ENCODE measurements around the gene TGM3.
A peak's percentile ranks its signal among the peaks of the same experiment; 100 is the strongest.
"Not testable (repeated sequence)": the region's sequence is repeated elsewhere in the genome, so short reads cannot be mapped to it uniquely, and the experiment has no call there.

TGM3 gene

GRCh38 chr20:2295886-2296515, at the start of gene TGM3:
TGM3 (plus strand) TSS chr20:2296001; CDS start chr20:2296064, 63 bp downstream.
- DNase-seq: no peak

GRCh38 chr20:2246069-2246491, 49.7 kb upstream of the TGM3 start:
- DNase-seq: no peak

- DNase-seq: no peak
Observed at GRCh38 chr20:2248837-2249236, 47.0 kb upstream of the TGM3 start.

- DNase-seq: no peak
Observed at GRCh38 chr20:2249935-2250334, 45.9 kb upstream of the TGM3 start.

GRCh38 chr20:2252419-2252997, 43.3 kb upstream of the TGM3 start:
- DNase-seq: peak in 1 of 2 donors; percentile 16

- DNase-seq: no peak
Observed at GRCh38 chr20:2253256-2253655, 42.5 kb upstream of the TGM3 start.

- DNase-seq: no peak
Observed at GRCh38 chr20:2254333-2254732, 41.5 kb upstream of the TGM3 start.

- no peak for DNase-seq
Observed at GRCh38 chr20:2255926-2256531, 39.8 kb upstream of the TGM3 start.

- no peak for DNase-seq
Observed at GRCh38 chr20:2259731-2260130, 36.1 kb upstream of the TGM3 start.

GRCh38 chr20:2260250-2260649, 35.6 kb upstream of the TGM3 start:
- DNase-seq: no peak

GRCh38 chr20:2261046-2261485, 34.7 kb upstream of the TGM3 start:
- DNase-seq: no peak

- no peak for DNase-seq
Observed at GRCh38 chr20:2261629-2262028, 34.2 kb upstream of the TGM3 start.

- DNase-seq: no peak
Observed at GRCh38 chr20:2264118-2264517, 31.7 kb upstream of the TGM3 start.

GRCh38 chr20:2264621-2265374, 31.0 kb upstream of the TGM3 start:
- DNase-seq: not testable (repeated sequence)

GRCh38 chr20:2273634-2274302, 22.0 kb upstream of the TGM3 start:
- no peak for DNase-seq

- DNase-seq: no peak
Observed at GRCh38 chr20:2276015-2276414, 19.8 kb upstream of the TGM3 start.

GRCh38 chr20:2279253-2279779, 16.5 kb upstream of the TGM3 start:
- no peak for DNase-seq

GRCh38 chr20:2280082-2280481, 15.7 kb upstream of the TGM3 start:
- DNase-seq: no peak

- DNase-seq: no peak
Observed at GRCh38 chr20:2281563-2281962, 14.2 kb upstream of the TGM3 start.

- no peak for DNase-seq
Observed at GRCh38 chr20:2282181-2282580, 13.6 kb upstream of the TGM3 start.

GRCh38 chr20:2283706-2284423, 11.9 kb upstream of the TGM3 start:
- no peak for DNase-seq

- DNase-seq: no peak
Observed at GRCh38 chr20:2285193-2285592, 10.6 kb upstream of the TGM3 start.
